Fibroblast of peridontal ligament (primary cell): Measurements from ENCODE around the gene NAP1L5.
A peak's percentile ranks its signal among the peaks of the same experiment; 100 is the strongest.

Experiments
- DNase-seq: peaks from one replicate; pipeline ENCODE4 v3.0.0-alpha.2; 2010; ENCODE audit errors: extremely low read depth

The NAP1L5 gene

DNA sequence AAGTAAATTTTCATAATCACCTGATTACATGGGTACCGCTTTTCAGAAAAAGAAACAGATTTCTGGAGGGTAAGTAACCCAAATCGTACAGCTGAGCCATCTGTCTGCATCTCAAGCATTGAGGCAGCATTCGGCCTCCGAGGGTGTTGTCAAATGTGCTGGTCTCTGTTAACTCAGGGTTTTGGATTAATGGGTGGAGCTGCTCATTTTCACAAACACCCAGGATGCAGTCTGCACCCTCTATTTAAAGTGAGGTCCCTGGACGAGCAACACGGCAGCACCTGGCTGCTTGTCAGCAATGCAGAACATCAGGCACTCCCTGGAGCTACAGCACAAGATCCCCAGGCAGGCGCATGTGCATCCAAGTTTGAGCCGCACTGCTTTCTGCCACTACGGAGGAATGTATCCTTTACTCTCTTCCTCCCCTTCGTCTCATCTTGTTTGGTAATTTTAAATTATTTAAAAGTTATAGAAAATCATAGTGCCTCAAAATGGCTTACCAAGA is 24.7 kb upstream of the NAP1L5 start:
- DNase-seq, result no peak

DNA sequence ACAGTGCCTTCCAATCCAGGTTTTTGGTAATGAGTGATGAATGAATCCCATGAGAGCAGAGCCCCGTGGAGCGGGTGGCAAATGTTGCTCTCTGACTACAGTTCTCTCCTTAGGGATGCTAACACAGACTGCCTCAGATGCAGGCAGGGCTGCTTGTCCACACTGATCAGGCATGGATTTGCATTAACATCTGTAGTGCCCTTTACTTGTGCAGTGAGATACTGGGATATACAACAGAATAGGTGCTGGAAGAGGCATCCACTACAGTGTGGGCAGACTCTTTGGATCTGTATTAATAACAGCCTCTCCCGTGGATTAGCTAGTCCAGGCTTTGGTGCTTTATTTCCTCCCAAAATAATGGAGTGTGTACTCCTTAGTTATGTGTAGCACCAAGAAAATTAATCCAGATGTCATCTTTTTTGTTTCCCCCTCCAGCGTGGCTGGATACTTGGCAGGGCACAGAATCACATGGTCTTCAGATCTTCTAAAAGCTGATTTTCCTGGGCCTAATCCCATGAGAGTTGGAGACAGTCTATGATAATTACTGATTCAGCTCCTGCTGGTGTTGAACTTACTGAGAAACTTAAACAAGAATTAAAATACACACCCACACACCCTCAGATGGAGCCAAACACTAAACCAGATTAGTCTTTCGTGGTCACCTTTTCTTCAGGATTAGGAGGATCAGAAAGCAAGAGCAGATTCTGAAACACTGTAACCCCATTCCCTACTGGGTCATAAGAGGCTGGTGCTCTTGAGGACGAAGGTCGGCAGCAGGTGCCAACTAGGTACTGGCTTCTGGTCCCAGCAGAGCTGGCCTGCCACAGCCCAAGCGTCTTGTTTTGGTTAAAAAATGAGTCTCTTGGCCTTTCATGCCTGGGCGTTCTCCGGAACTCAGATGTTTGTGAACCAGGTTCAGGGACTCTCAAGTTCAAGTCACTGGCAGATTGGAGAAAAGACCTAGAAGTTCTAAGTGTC is 23.1 kb upstream of the NAP1L5 start:
- peak; percentile 47 for DNase-seq

DNA sequence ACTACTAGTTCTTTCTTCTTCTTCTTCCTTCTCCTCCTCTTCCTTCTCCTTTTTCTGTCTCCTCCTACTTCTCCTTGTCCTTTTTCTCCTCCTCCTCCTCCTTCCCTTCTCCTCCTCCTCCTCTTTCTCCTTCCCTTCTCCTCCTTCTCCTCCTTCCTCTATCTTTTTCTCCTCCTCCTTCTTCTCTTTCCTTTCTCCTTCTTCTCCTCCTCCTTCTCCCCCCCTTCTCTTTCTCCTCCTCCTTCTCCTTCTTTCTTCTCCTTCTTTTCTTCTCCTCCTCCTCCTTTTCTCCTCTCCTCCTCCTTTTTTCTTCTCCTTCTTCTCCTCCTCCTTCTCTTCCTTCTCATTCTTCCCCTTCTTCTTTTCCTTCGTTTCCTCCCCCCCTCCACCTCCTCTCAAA is 21.8 kb upstream of the NAP1L5 start:
- no peak for DNase-seq

DNA sequence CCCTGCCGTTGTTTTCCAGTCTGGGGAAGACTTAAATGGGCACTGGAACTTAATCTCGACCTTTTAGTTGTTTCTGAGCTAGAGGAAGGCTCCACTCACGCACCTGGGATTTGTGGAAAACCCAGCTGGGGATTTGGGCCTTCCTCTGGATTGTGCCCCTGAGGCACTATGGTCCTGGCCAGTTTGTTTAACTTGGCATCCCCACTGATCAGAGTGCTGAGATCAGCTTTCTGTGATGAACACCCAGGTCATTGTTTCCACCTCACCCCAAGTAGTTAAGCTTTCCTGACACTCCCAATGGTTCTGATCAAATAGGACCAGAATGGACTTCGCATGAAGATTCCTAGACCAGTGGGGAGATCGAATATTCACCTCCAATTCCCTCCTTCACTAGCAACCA is 20.5 kb upstream of the NAP1L5 start:
- no peak for DNase-seq

DNA sequence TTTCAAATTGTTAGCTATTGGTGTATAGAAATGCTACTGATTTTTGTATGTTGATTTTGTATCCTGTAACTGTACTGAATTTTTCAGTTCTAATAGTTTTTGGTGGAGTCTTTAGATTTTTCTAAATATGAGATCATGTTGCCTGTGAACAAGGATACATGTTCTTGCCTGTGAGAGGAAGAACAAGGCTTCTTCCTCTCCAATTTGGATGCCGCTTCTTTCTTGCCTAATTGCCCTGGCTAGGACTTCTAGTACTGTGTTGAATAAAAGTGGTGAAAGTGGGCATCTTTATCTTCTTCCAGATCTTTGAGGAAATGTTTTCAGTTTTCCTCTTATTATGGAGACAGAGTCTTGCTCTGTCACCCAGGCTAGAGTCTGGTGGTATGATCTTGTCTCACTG is 16.2 kb upstream of the NAP1L5 start:
- no peak for DNase-seq

DNA sequence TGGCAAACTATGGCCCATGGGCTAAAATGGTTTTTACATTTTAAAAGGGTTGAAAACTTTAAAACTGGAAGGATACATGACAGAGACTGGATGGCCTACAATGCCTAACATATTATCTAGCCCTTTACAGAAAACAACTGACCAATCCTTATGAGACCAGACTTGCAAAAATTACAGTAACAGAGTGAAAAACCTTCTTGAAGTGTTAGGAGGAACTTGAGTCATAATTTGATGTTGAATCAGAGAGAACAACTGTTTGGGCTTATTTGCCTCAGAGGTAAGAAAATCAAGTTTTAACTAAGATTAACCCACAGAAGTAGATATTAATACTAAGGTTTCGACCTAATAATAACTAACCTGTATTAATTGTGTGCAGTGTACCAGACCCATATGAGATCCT is 12.4 kb upstream of the NAP1L5 start:
- no peak for DNase-seq

DNA sequence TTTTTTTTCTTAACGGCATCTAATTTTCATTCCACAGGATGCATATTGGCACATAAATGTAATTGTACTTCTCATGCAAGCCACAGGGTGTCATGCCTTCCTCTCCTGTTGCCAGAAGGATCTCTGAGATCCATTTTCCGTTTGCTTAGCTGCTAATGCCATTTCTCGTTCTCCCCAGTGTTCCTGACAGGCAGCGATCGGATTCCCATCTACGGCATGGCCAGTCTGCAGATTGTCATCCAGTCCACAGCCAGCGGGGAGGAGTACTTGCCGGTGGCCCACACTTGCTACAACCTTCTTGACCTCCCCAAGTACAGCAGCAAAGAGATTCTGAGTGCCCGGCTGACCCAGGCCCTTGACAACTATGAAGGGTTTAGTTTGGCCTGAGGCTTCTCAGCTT is 8.9 kb upstream of the NAP1L5 start:
- peak; percentile 84 for DNase-seq

DNA sequence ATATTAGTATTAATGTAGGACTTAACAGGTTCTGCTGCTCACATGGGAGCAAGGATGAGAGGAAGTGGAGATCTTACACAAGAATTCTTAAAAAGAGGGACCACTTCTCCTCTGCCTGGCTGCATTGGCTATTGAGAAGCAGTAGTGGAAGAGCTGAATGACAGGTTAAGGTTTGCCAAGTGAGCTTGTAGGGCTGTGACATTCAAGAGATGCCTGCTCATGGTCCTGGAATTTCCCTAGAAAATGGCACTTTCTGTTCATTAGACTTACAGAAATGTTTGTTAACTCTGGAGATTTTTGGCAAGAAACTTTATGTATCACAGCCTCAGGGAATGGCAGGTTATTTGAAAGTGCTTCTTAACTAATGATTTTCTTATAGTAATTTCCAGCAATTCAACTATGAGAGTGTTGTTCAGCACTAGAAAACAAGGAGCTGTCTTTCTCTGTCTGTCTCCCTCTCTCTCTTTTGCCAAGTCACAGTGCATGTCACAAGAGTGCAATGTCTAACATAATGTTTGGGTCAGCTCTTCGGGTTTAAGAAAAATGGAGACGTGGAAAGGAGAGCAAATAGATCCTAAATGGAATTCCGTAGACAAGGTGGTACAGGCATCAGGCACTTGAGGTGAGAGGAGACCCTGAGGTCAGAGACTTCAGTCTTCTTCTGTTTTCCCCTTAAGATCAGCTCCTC is 8.3 kb upstream of the NAP1L5 start:
- peak; percentile 38 for DNase-seq

DNA sequence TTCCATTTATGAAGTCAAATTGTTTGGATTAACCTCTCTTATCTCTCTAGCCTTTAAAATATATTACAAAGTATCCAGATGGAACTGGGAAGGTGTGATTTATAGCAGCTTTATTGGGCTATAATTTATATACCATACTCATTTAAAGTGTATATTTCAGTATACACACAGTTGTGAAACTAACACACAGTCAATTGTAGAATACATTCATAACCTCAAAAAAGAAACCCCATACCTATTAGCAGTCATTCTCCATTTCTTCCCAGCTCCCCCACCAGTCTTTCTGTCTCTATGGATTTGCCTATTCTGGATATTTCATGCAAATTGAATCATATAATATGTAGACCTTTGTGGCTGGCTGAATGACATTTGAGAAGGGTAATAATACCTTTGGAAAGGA is 7.6 kb upstream of the NAP1L5 start:
- no peak for DNase-seq

DNA sequence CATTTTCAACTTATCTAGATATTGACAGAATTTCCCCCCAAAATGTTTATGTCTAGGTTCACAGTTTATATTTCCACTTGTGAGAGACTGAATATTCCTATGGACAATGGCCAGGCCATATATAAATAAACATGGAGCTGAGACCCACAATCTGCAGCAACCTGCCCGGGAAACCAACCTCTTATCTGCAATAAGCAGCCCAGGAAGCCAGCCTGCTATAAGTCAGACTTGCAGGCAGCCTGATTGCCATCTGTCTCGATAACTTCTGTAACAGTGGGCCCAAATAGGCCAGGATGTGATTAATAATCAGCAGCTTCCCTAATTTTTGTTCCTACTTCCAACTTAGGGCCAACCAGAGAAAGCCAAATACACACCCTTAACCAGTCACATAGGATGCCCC is 5.2 kb upstream of the NAP1L5 start:
- DNase-seq, result no peak

DNA sequence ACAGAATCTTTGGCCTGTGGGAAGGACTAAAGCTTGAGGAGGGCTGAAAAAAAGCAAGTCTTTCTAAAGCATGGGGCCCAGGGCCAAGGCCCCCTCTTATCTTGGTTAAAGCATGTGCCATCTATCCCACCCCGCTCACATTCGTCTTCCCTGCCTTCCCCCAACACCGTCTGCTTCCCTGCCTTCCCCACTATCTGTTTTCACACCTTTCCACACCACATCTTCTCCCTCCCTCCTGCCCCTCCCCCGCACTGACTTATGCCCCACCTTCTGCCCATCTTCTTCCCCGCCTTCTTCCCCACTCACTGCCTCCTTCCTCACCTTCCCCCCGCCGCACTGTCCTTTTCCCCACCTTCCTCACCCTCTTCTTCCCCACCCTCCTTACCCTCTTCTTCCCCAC is 890 bp upstream of the NAP1L5 start:
- no peak for DNase-seq

DNA sequence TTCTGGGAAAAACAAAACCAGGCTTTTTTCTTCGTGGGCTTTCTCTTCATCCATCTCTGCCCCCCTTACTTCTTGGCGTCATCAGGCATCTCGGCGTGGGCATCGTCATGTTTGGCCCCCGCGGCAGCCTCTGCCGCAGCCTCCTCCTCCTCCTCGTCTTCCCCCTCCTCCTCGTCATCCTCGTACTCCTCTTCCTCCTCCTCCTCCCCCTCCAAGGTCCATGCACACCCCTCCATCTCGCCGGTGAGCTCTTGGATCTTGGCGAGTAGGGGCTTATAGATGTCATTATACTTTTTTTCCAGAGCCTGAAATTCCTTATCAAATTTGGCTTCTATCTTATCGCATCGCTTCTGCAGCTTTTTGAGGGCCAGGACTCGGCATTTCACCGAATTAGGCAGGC is 488 bp downstream of the NAP1L5 start:
- DNase-seq, result peak; percentile 48

DNA sequence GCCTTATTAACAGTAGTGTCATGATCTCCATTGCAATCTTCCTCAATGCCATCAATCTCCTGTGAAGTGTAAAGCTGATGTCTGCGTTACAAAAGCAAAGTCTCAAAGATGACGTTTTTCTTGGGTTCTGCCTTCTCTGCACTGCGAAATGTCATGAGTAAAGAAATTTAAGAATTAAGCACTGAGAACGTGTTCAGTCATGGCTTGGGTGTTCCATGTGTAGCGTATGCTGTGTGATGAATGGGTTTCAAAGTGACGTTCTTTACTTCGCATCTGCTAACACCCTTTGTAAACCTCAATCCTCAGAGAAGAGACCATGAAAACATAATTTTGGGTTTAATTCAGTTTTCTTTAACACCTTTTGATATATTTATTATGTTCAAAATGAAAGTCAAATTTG is 999 bp downstream of the NAP1L5 start:
- DNase-seq, result peak; percentile 48

DNA sequence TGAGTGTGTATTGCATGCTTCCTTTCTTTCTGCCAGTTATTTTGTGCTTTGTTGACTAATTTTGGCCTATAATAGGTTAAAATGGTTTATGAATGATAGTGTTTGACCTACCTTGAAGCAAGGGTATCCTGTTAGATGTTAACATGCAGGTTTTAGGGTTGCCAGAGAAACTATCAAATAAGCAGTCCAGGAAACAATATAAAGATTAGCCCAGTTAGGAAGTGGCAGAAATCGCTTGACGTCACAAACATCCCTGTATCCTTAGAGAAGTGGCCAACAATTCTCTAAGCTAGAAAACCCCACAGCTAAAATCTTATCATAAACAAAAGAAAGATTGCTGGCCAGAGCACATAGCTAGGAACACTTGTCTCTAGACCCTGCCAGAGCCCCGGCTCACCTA is 3.8 kb downstream of the NAP1L5 start:
- no peak for DNase-seq

DNA sequence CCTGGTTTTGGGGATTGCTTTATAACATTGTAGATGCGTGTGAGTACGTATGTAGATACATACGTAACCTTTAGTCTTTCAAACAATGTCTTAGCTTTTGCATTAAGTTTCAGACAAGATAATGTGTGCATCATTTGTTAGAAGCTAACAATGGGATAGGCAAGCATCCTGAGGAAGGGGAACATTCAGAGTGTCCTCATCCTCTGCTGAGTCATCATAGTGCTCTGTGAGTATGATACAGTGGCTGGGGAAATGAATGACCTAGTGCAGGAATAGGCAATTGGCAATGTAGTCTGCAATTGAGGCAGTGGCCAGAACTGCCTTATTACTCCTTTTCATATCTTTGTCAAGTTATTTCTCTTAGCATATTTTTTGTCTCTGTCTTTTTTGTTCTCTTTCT is 7.3 kb downstream of the NAP1L5 start:
- peak; percentile 41 for DNase-seq

DNA sequence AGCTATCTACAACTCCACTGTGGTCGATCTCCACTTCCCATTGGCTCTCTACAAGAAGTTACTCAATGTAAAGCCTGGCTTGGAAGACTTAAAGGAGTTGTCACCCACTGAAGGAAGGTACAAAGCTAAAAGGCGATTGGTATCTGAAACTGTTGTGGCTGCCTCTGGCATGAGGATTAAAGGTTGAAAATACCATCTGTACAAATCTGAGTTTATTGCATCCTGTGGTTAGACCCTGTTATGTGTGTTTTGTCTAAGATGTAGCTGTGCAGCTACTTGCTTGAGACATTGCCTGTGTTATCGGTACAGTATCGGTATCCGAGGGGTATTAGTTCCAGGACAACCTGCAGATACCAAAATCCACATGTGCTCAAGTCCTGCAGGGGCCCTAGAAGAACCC is 16.4 kb downstream of the NAP1L5 start:
- DNase-seq, result no peak

DNA sequence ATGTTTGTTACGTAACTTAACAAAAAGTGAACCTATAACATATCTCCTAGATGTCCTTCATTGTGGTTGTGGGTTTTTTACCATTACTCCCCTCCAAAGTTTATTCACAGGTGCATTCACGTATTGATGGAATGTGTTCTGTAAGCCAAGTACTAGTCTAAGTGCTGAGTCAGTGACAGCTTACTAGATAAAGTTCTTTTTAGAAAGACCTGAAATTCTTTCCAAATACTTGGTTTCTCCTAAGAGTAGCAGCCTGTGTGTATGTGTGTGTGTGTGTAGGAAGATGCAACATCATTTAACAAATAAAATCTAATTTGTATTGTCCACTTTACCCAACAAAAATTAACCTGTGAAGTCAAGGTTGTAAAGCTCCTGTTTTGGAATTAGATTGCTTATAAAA is 22.1 kb downstream of the NAP1L5 start:
- no peak for DNase-seq

DNA sequence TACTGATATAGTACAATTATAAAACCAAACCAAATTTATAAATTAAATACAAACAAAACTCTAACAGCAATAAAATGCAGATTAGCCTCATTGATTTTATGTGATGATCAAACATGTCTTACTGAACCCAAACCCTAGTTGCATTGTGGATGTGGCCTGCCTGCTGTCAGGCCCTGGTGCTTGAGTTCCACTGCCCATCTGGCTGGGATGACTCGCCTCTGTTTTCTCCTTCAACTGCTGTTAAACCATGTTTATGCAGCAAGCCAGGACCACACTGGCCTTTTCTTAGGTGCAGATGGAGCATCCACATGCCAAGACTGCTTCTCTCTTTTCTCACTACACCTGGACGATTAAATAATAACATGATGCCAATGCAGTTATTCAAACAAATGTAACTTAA is 22.6 kb downstream of the NAP1L5 start:
- peak; percentile 57 for DNase-seq

DNA sequence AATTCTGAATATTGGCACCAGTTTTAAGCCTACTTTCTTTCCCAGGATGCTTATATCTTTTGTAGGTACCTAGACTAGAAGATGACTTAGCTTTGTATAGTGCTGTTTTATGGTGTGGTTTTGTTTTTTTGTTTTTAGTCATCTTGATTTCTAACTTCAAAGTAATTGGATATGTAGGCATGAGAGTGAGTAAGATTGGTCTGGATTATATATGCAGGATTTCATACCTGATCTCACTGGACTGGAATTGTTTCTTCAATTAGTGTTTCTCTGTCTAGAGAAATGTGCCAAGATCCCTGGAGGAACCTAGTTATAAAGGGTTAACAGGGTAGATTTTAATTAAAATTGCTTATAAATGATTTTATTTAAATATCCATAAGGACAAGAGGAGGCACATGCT is 23.1 kb downstream of the NAP1L5 start:
- peak; percentile 49 for DNase-seq

DNA sequence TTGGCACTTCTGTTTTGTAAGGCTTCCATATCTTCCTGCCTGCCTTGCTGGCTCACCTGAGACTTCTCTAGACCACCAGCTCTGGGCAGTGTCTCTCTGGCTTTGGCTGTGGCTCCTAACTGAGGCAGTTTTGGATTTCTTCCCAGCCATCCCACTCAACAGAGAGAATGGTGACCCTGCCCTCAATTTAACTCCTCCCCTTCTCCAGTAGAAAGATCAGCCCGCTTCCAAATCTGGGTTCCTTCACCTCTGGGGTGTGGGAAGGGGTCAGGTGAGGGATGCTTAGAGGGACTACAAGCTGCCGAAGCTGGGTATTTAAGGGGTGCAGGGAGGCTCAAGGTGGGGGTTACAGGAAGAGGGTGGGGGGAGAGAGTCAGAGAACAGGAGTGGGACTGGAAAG is 23.7 kb downstream of the NAP1L5 start:
- no peak for DNase-seq

DNA sequence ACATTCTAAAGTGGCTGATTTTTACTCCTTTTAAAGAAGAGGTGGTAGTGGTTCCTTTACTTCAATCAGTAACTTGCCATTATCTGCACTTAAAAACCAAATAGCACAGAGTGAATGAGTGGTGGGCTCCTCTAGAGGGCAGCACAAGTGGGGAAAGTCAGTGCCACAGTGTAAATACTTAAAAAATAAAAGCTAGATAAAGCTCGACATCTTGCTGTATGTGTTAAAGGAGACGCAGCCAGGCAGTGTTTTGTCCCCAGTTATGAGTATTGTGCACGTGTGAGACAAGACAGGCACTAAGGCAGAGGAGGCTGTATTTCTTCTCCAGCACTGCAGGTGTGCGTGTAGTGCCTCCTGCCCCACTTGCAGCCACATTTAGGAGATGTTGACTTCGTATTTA is 24.6 kb downstream of the NAP1L5 start:
- DNase-seq, result peak; percentile 55

DNA sequence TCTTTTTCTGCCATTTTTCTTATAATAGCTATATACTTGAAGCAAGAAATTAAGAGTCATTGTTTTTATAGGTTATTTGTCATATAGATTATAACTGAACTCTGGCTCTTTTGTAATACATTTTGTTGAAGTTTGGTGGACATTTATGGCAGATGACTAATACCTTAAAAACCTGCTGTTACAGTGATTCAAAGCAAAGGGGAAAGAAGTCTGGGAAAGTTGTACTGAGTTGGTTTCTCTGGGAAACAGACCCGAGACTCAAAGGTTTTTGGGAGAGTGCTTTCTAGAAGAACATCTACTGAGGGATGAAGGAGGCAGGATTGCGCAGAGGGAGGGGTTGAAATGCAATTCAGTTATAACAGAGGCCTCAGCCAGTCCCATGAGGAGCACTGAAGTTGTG is 35.9 kb downstream of the NAP1L5 start:
- DNase-seq, result peak; percentile 86
